Suprapubic skin (tissue), 4 donors: ENCODE measurements around the gene ATF5.

Experiments used
- POLR2A ChIP-seq, 2 donors: fragments of 450-650 bp; IDR thresholded peaks; one replicate each; pipeline ENCODE4 v1.6.1; 2017; ENCODE audit warnings: antibody characterized with exemption in 2 of 2, mild to moderate bottlenecking in 2 of 2, moderate library complexity in 2 of 2
- POLR2AphosphoS5 ChIP-seq, 3 donors: sonication (generic); formaldehyde crosslinking; IDR thresholded peaks; one replicate each; pipeline ENCODE4 v1.6.1; 2017; ENCODE audit warnings: antibody characterized with exemption in 3 of 3
- TF ChIP-seq, protein P1 (sequence below), 2 donors: fragments of 200-600 bp in 1 of 2; fragments of 450-650 bp in 1 of 2; sonication (generic) in 1 of 2; IDR thresholded peaks; one replicate each; pipeline ENCODE4 v1.5.1; 2016 to 2019; ENCODE audit warnings: antibody characterized with exemption in 2 of 2, mild to moderate bottlenecking in 1 of 2, moderate library complexity in 1 of 2

DNA sequence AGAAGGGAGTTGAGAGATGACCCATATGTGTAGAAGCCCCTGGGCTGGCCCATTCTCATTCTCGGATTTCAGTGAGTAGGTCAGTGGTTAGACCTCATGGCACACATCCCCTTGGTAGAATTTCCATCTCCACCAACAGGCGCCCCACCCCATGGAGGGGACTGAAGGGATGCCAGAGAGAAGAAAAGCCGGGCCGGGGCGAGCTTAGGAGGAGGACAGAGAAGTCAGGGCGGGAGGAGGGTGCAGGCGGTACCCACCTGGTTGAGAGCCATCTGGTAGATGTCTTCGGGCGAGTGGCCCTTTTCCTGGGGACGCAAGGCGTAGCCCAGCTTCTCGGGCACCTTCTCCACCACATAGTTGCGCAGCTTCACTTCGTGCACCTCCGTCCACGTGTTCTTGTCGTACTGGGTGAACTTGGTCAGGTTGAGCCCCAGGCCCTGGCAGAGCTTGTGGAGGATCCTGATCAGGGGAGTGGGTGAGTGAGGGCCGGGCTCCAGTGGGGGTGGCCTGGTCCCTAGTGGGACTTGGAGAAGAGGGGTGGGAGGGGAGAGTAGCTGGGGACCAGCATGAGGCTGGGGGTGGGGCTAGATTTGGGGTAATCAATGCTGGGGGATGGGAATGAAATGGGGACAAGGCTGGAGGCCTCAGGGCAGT is 34.9 kb upstream of the ATF5 start:
- TF ChIP-seq, protein P1, sequence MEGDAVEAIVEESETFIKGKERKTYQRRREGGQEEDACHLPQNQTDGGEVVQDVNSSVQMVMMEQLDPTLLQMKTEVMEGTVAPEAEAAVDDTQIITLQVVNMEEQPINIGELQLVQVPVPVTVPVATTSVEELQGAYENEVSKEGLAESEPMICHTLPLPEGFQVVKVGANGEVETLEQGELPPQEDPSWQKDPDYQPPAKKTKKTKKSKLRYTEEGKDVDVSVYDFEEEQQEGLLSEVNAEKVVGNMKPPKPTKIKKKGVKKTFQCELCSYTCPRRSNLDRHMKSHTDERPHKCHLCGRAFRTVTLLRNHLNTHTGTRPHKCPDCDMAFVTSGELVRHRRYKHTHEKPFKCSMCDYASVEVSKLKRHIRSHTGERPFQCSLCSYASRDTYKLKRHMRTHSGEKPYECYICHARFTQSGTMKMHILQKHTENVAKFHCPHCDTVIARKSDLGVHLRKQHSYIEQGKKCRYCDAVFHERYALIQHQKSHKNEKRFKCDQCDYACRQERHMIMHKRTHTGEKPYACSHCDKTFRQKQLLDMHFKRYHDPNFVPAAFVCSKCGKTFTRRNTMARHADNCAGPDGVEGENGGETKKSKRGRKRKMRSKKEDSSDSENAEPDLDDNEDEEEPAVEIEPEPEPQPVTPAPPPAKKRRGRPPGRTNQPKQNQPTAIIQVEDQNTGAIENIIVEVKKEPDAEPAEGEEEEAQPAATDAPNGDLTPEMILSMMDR (IDR thresholded peaks at IDR 0.05), result no peak
- TF ChIP-seq POLR2AphosphoS5 (IDR thresholded peaks at IDR 0.05), result no peak
- no peak for TF ChIP-seq POLR2A (IDR thresholded peaks at IDR 0.05)
